Fibroblast of lung (primary cell): Measurements from ENCODE around the gene DUSP1. TPM values are rescaled to one million over a fixed set of nuclear protein-coding genes. Genes with fewer than 3 reads are reported as not detected.

Source experiments
- DNase-seq, 2 donors: peaks; one replicate each; pipeline versions ENCODE4 v3.0.0 to v3.0.0-alpha.2; 2010; ENCODE audit warnings: low read depth in 2 of 2
- H2AFZ ChIP-seq: 2 replicates; pipeline ENCODE4 v1.5.1; 2012; ENCODE audit warnings: low read length, control low read depth, inconsistent platforms
- H3K27ac ChIP-seq: 2 replicates; pipeline ENCODE4 v1.5.1; 2011; ENCODE audit warnings: low read length, control low read depth; ENCODE audit not compliant: insufficient read depth
- H3K27me3 ChIP-seq: 2 replicates; pipeline ENCODE4 v1.5.1; 2011; ENCODE audit warnings: mild to moderate bottlenecking, low read length; ENCODE audit not compliant: control insufficient read depth, insufficient read depth
- H3K36me3 ChIP-seq: 2 replicates; pipeline ENCODE4 v1.5.1; 2011; ENCODE audit warnings: low read length; ENCODE audit not compliant: control insufficient read depth, insufficient read depth
- H3K4me1 ChIP-seq: 2 replicates; pipeline ENCODE4 v1.5.1; 2011; ENCODE audit warnings: low read length; ENCODE audit not compliant: control insufficient read depth, insufficient read depth; ENCODE audit errors: extremely low read depth
- H3K4me2 ChIP-seq: 2 replicates; pipeline ENCODE4 v1.5.1; 2011; ENCODE audit warnings: low read length, control low read depth; ENCODE audit not compliant: insufficient read depth; ENCODE audit errors: extremely low read depth
- H3K4me3 ChIP-seq, 4 experiments: fragments of 200-600 bp in 1 of 4; sonication (generic) in 1 of 4; replicated peaks in 1 of 4; 2 replicates each; pipeline ENCODE4 v1.5.1; 2011 to 2016; ENCODE audit warnings: low read length in 4 of 4, low read depth in 3 of 4, mild to moderate bottlenecking in 3 of 4, control low read depth in 2 of 4, inconsistent platforms in 1 of 4, mixed read lengths in 1 of 4; ENCODE audit not compliant: insufficient read depth in 1 of 4; ENCODE audit errors: control extremely low read depth in 1 of 4
- H3K79me2 ChIP-seq: 2 replicates; pipeline ENCODE4 v1.5.1; 2012; ENCODE audit warnings: mild to moderate bottlenecking, low read length, inconsistent platforms; ENCODE audit not compliant: control insufficient read depth, insufficient read depth
- H3K9ac ChIP-seq: 2 replicates; pipeline ENCODE4 v1.5.1; 2011; ENCODE audit warnings: mild to moderate bottlenecking, low read length, control low read depth; ENCODE audit not compliant: insufficient read depth
- H3K9me3 ChIP-seq: 2 replicates; pipeline ENCODE4 v1.5.1; 2012; ENCODE audit warnings: low read depth, low read length; ENCODE audit not compliant: control insufficient read depth, insufficient read depth
- H4K20me1 ChIP-seq: 2 replicates; pipeline ENCODE4 v1.5.1; 2011; ENCODE audit warnings: low read length; ENCODE audit not compliant: control insufficient read depth, insufficient read depth; ENCODE audit errors: extremely low read depth
- EZH2 ChIP-seq: IDR thresholded peaks from 2 replicates; pipeline ENCODE4 v1.5.1; 2012; ENCODE audit warnings: low read length, control low read depth, mild to moderate bottlenecking; ENCODE audit errors: missing control alignments
- polyA minus RNA-seq: library from RNA; depleted of rRNA, polyadenylated mRNA; stranded (reverse); fragments of >200 nt; gene quantifications from 2 replicates; pipeline ENCODE4 v1.2.3, GENCODE V29; 2011; ENCODE audit warnings: low replicate concordance
- polyA plus RNA-seq, 2 donors: library from polyadenylated mRNA; depleted of rRNA in 1 of 2; stranded (reverse) in 1 of 2; unstranded in 1 of 2; fragments of >200 nt; gene quantifications; 2 replicates each; pipeline ENCODE4 v1.2.1, GENCODE V29; 2011 to 2012; ENCODE audit warnings: missing spikeins in 1 of 2
- total RNA-seq: library from RNA; depleted of rRNA; stranded (reverse); fragments of >200 nt; gene quantifications from 2 replicates; pipeline ENCODE4 v1.2.1, GENCODE V29; 2014
- TF ChIP-seq, protein P1 (sequence below), 2 donors: IDR thresholded peaks in 1 of 2; conservative IDR thresholded peaks in 1 of 2; 1 replicate in 1 of 2; 2 replicates in 1 of 2; pipeline ENCODE4 v1.5.1; 2011 to 2012; ENCODE audit warnings: low read length in 2 of 2, control low read depth in 1 of 2, inconsistent platforms in 1 of 2, low read depth in 1 of 2, mild to moderate bottlenecking in 1 of 2

The DUSP1 gene
- total RNA-seq (56.5 and 148 TPM in 2 replicates), polyA plus RNA-seq (121 and 291 TPM in 2 replicates), polyA minus RNA-seq (200 and 307 TPM in 2 replicates)
- polyA plus RNA-seq (2012), result 89.4 and 192 TPM in 2 replicates

GRCh38 chr5:172770675-172771438 lies at the start of gene DUSP1:
TSS of gene DUSP1 (minus strand) at chr5:172771195. CDS start at chr5:172770952, 243 bp downstream.
- Histone ChIP-seq H3K4me2 (peak within 1 kb of the TSS; percentile 88), H3K4me3 (peak within 1 kb of the TSS; percentile 55 to 100 (median 74)), H3K9me3 (no peaks in the 10 kb centered on the region), H3K9ac (peak within 1 kb of the TSS; percentile 99), H3K36me3 (peaks cover 15% of the 10 kb centered on the region), H3K27ac (peak within 1 kb of the TSS; percentile 100), H3K4me1 (peaks cover 24% of the 10 kb centered on the region), H2AFZ (no peak within 1 kb of the TSS), H3K27me3 (no peaks in the 10 kb centered on the region), H3K79me2 (peaks cover 36% of the 10 kb centered on the region), H4K20me1 (no peaks in the 10 kb centered on the region)
- TF ChIP-seq, protein P1, sequence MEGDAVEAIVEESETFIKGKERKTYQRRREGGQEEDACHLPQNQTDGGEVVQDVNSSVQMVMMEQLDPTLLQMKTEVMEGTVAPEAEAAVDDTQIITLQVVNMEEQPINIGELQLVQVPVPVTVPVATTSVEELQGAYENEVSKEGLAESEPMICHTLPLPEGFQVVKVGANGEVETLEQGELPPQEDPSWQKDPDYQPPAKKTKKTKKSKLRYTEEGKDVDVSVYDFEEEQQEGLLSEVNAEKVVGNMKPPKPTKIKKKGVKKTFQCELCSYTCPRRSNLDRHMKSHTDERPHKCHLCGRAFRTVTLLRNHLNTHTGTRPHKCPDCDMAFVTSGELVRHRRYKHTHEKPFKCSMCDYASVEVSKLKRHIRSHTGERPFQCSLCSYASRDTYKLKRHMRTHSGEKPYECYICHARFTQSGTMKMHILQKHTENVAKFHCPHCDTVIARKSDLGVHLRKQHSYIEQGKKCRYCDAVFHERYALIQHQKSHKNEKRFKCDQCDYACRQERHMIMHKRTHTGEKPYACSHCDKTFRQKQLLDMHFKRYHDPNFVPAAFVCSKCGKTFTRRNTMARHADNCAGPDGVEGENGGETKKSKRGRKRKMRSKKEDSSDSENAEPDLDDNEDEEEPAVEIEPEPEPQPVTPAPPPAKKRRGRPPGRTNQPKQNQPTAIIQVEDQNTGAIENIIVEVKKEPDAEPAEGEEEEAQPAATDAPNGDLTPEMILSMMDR (conservative IDR thresholded peaks at IDR 0.05 in 1 of 2, IDR thresholded peaks at IDR 0.05 in 1 of 2; ENCODE audit: low read depth in 1 of 2, low read length in 2 of 2), result no peak
- no peak for TF ChIP-seq EZH2
- DNase-seq, result peak; percentile 96 to 98

DNA sequence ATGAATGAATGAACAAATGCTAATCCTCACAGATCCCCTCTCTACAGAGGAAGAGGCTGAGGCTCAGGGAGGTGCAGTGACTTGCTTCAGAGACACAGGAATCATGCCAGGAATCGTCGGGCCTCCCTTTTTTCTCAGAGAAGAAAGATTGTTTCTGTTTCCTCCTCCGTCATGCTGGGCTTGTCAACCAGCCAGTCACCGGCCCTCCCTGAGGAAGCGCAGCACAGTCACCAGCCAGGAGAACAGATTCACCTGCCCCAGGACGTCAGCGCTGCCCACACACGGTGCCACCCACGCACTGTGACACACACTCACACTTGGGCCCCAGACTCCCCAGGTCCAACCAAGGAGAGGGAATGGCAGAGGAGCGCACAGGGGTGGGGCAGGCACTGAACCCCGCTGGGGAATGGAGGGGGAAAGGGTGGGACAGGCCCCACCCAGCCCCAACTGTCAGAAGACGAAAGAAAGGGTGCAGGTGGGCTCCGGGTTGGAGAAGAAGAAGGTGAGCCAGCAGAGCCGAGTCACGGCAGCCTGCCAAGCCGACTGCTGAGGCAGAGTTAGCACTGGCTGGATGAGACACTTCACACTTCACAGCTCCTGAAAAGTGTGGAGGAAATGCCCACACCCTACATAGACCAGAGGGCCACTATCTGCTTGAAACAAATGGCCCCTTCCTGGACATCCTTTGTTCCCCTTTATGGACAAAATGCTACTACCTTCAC lies 49.2 kb upstream of the DUSP1 start:
- no peak overlapping the region for H3K9ac ChIP-seq
- H3K27me3 ChIP-seq, result no peaks in the 10 kb centered on the region
- peak; percentile 55 to 79 for DNase-seq
- peak overlapping the region; percentile 31 for H2AFZ ChIP-seq
- no peaks in the 10 kb centered on the region for H3K9me3 ChIP-seq
- no peak overlapping the region for H3K27ac ChIP-seq
- no peaks in the 10 kb centered on the region for H3K79me2 ChIP-seq
- no peak overlapping the region for H3K4me3 ChIP-seq
- TF ChIP-seq EZH2, result no peak
- TF ChIP-seq, protein P1 (conservative IDR thresholded peaks at IDR 0.05 in 1 of 2, IDR thresholded peaks at IDR 0.05 in 1 of 2; ENCODE audit: low read depth in 1 of 2, low read length in 2 of 2), result no peak
- no peaks in the 10 kb centered on the region for H4K20me1 ChIP-seq
- no peaks in the 10 kb centered on the region for H3K36me3 ChIP-seq
- peaks cover 10% of the 10 kb centered on the region for H3K4me1 ChIP-seq
- no peak overlapping the region for H3K4me2 ChIP-seq

GRCh38 chr5:172819569-172819968 lies 48.6 kb upstream of the DUSP1 start:
- Histone ChIP-seq H3K4me1 (peaks cover 10% of the 10 kb centered on the region), H2AFZ (no peak overlapping the region)

More at GRCh38 chr5:172819569-172819968, 48.6 kb upstream of the DUSP1 start:
- no peaks in the 10 kb centered on the region for H3K79me2 ChIP-seq
- H3K9ac ChIP-seq, result no peak overlapping the region
- no peaks in the 10 kb centered on the region for H3K36me3 ChIP-seq
- no peak overlapping the region for H3K4me2 ChIP-seq
- H4K20me1 ChIP-seq, result no peaks in the 10 kb centered on the region
- DNase-seq, result no peak
- no peaks in the 10 kb centered on the region for H3K9me3 ChIP-seq
- TF ChIP-seq, protein P1 (conservative IDR thresholded peaks at IDR 0.05 in 1 of 2, IDR thresholded peaks at IDR 0.05 in 1 of 2; ENCODE audit: low read depth in 1 of 2, low read length in 2 of 2), result no peak
- no peak for TF ChIP-seq EZH2
- no peak overlapping the region for H3K4me3 ChIP-seq
- H3K27ac ChIP-seq, result no peak overlapping the region
- no peaks in the 10 kb centered on the region for H3K27me3 ChIP-seq
